Stomach smooth muscle (tissue), 2 donors: ENCODE measurements around the gene ABHD12.

ENCODE experiments used
- H3K27ac ChIP-seq: one replicate; pipeline ENCODE4 v1.7.0; 2013; ENCODE audit warnings: mild to moderate bottlenecking, low read length, inconsistent platforms
- H3K27me3 ChIP-seq, 2 donors: one replicate each; pipeline ENCODE4 v1.7.0; 2013; ENCODE audit warnings: low read length in 2 of 2; ENCODE audit not compliant: insufficient read depth in 2 of 2, control insufficient read depth in 1 of 2
- H3K36me3 ChIP-seq, 2 donors: one replicate each; pipeline ENCODE4 v1.7.0; 2013; ENCODE audit warnings: low read length in 2 of 2; ENCODE audit not compliant: control insufficient read depth in 2 of 2, insufficient read depth in 2 of 2
- H3K4me1 ChIP-seq: one replicate; pipeline ENCODE4 v1.7.0; 2013; ENCODE audit warnings: low read length; ENCODE audit not compliant: control insufficient read depth, insufficient read depth
- H3K4me3 ChIP-seq, 2 donors: one replicate each; pipeline ENCODE4 v1.7.0; 2013; ENCODE audit warnings: low read length in 2 of 2
- H3K9ac ChIP-seq, 2 donors: one replicate each; pipeline ENCODE4 v1.7.0; 2013; ENCODE audit warnings: low read length in 2 of 2, mild to moderate bottlenecking in 1 of 2
- H3K9me3 ChIP-seq, 2 donors: one replicate each; pipeline ENCODE4 v1.7.0; 2013; ENCODE audit warnings: low read length in 2 of 2; ENCODE audit not compliant: control insufficient read depth in 2 of 2
- donor health status: healthy.
- donor health status: Pancreatic carcinoma.

The ABHD12 gene

GRCh38 chr20:25321262-25321831 lies 69.3 kb downstream of the ABHD12 start:
- Histone ChIP-seq H3K27ac (no peak overlapping the region), H3K4me1 (peaks cover 4% of the 10 kb centered on the region), H3K36me3 (peaks cover 5 to 11% of the 10 kb centered on the region in 2 donors), H3K9ac (no peak overlapping the region), H3K4me3 (no peak overlapping the region), H3K9me3 (no peaks in the 10 kb centered on the region), H3K27me3 (no peaks in the 10 kb centered on the region)

GRCh38 chr20:25320035-25320800 lies 70.4 kb downstream of the ABHD12 start:
- Histone ChIP-seq H3K36me3 (peaks cover 5 to 11% of the 10 kb centered on the region in 2 donors), H3K27me3 (no peaks in the 10 kb centered on the region), H3K4me3 (no peak overlapping the region), H3K27ac (no peak overlapping the region), H3K4me1 (peaks cover 4% of the 10 kb centered on the region), H3K9ac (no peak overlapping the region), H3K9me3 (no peaks in the 10 kb centered on the region)

GRCh38 chr20:25319241-25320034 lies 71.2 kb downstream of the ABHD12 start:
- peaks cover 4% of the 10 kb centered on the region for H3K4me1 ChIP-seq
- H3K9me3 ChIP-seq: no peaks in the 10 kb centered on the region
- H3K4me3 ChIP-seq: no peak overlapping the region
- no peaks in the 10 kb centered on the region for H3K27me3 ChIP-seq
- H3K36me3 ChIP-seq: peaks cover 5 to 11% of the 10 kb centered on the region in 2 donors
- H3K9ac ChIP-seq: no peak overlapping the region
- no peak overlapping the region for H3K27ac ChIP-seq

DNA sequence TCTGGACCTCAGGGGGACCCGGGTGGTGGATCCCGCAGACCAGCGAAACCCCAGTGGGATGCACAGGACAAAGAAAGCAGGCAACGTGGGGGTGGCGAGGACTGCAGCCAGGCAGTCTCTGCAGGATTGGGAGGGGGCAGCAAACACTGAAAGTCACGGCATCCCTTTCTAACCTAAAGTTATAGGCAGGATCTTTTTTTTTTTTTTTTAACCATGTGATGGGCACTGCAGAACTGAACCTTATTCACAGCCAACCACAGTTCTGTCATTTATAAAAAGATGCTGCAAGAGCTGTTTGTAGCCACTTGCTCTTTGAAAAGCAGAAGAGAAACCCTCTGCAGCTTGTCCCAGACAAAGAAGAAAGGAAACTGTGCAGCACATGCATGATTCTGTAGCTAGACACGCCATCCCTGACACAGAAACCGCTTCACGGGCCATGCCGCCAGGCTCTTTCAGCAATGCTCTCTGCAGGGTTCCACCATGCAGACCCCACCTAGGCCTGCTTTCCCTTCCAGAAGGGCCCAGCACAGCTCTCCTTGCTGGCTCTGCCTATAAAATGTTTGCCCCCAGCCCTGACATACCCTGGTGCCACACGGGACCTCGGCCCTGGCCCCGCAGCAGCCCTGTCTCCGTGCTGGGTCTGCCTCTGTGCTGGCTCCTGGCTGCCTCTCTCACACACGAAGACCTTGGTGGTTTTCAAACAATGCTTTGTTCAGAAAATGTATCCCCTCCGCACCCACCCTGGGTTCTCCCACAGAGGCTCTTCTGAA lies 72.0 kb downstream of the ABHD12 start:
- Histone ChIP-seq H3K36me3 (peaks cover 5 to 11% of the 10 kb centered on the region in 2 donors), H3K27me3 (no peaks in the 10 kb centered on the region), H3K9me3 (no peaks in the 10 kb centered on the region), H3K4me1 (peaks cover 4% of the 10 kb centered on the region), H3K4me3 (no peak overlapping the region), H3K9ac (no peak overlapping the region), H3K27ac (no peak overlapping the region)

GRCh38 chr20:25317351-25318075 lies 73.1 kb downstream of the ABHD12 start:
- Histone ChIP-seq H3K4me3 (no peak overlapping the region), H3K9ac (no peak overlapping the region), H3K9me3 (no peaks in the 10 kb centered on the region), H3K36me3 (peaks cover 5 to 11% of the 10 kb centered on the region in 2 donors), H3K4me1 (peaks cover 4% of the 10 kb centered on the region), H3K27me3 (no peaks in the 10 kb centered on the region), H3K27ac (no peak overlapping the region)

DNA sequence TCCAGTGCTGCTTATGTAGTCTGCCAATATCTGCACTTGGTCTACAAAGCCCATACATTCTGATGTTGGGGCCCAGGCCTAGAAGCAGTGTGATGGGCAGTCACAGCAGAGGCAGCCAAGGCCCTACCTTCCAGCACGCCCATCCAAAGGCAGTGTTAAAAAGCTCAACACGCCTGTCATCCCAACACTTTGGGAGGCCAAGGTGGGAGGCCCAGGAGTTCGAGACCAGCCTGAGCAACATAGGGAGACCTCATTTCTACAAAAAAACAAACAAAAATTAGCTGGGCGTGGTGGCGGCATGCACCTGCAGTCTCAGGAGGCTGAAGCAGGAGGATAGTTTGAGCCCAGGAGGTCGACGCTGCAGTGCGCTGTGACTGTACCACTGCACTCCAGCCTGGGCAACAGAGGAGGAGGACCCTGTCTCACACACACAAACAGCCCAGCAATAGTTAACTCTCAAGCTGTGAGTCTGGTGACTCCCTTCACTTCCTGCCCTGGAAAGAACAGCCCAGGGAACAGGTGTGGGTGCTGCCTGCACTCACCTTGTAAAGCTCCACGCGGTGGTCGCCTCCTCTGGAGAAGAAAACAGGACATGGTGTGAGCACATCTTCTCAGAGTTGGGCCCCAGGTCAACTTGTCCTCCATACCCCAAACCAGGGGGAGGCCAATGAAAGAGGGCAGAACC lies 74.0 kb downstream of the ABHD12 start:
- H3K4me1 ChIP-seq: peaks cover 5% of the 10 kb centered on the region

GRCh38 chr20:25315418-25316210 lies 75.0 kb downstream of the ABHD12 start:
- H3K4me1 ChIP-seq: peaks cover 15% of the 10 kb centered on the region

More for the DNA sequence above, 74.0 kb downstream of the ABHD12 start:
- Histone ChIP-seq H3K27me3 (no peaks in the 10 kb centered on the region), H3K4me3 (no peak overlapping the region), H3K9me3 (no peaks in the 10 kb centered on the region), H3K9ac (no peak overlapping the region), H3K36me3 (peaks cover 5 to 8% of the 10 kb centered on the region in 2 donors), H3K27ac (no peak overlapping the region)

DNA sequence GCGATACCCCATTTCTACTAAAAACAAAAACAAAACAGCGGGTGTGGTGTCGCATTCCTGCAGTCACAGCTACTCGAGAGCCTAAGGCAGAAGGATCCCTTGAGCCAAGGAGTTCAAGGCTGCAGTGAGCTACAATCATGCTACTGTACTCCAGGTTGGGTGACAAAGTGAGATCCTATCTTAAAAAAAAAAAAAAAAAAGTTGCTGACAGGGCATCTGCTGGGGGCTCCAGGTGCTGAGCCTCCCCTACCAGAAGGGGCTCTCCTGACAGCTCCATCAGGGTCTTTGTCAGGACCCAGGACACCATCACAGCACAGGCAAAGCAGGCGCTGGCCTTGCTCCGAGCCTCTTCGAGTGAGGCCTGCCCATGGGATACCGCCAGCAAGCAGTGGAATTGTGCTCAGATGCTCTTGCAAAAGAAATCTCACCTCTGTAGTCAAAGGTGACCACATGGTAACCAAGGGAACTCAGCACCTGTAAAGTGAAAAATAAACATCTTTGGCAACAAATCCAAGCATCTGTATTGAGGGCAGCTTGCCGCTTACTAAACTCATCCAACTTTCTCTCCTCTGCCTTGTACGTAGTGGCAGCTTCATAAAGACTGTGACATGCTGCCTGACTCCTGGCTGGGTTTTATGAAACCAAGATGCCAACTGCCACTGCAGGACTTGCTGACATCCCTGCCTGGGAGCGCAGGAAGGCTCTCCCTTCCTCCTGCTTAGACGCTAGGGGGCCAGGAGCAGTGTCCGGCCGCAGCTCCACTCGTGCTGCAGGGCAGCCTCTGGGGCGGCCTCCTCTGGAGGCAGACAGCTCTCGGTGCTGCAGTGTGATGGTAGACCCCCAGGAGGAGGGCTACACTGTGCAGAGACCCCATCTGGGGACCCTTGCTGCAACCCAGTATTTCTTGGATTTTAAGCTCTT lies 75.9 kb downstream of the ABHD12 start:
- H3K36me3 ChIP-seq: peaks cover 0 to 2% of the 10 kb centered on the region in 2 donors
- H3K9me3 ChIP-seq: no peaks in the 10 kb centered on the region
- H3K4me3 ChIP-seq: no peak overlapping the region
- peaks cover 24% of the 10 kb centered on the region for H3K4me1 ChIP-seq
- H3K9ac ChIP-seq: no peak overlapping the region
- no peak overlapping the region for H3K27ac ChIP-seq
- no peaks in the 10 kb centered on the region for H3K27me3 ChIP-seq

More at GRCh38 chr20:25315418-25316210, 75.0 kb downstream of the ABHD12 start:
- H3K27me3 ChIP-seq: no peaks in the 10 kb centered on the region
- H3K36me3 ChIP-seq: peaks cover 4 to 5% of the 10 kb centered on the region in 2 donors
- H3K9ac ChIP-seq: no peak overlapping the region
- H3K4me3 ChIP-seq: no peak overlapping the region
- no peak overlapping the region for H3K27ac ChIP-seq
- H3K9me3 ChIP-seq: no peaks in the 10 kb centered on the region
